Liver (tissue), 3 donors: ENCODE measurements around the gene LIFR.

ENCODE experiments used
- CTCF ChIP-seq: fragments of 150-350 bp; IDR thresholded peaks from 2 replicates; pipeline ENCODE4 v1.5.1; 2017; ENCODE audit warnings: improper control_type of control experiment, low read depth, low read length; ENCODE audit not compliant: missing input control
- RAD21 ChIP-seq, 2 donors: IDR thresholded peaks; 2 replicates each; pipeline ENCODE4 v1.6.1; 2016; ENCODE audit warnings: antibody characterized with exemption in 2 of 2, mild to moderate bottlenecking in 2 of 2
- TAF1 ChIP-seq: conservative IDR thresholded peaks from 2 replicates; pipeline ENCODE4 v1.6.1; 2016; ENCODE audit warnings: antibody characterized with exemption, mild to moderate bottlenecking
- donor health status: healthy.
- donor health status: healthy.

- no peak for TF ChIP-seq RAD21 (IDR thresholded peaks at IDR 0.05)
- no peak for TF ChIP-seq CTCF
- no peak for TF ChIP-seq TAF1
Measured at GRCh38 chr5:38576442-38576841, 20.0 kb upstream of the LIFR start.
